IPS-NIHi7 (cell line): ENCODE measurements around the gene EXOC6B.

Source experiments
- DNase-seq: peaks from one replicate; pipeline ENCODE4 v3.0.0; 2012; ENCODE audit warnings: mixed read lengths; ENCODE audit errors: extremely low spot score

The EXOC6B gene

DNA sequence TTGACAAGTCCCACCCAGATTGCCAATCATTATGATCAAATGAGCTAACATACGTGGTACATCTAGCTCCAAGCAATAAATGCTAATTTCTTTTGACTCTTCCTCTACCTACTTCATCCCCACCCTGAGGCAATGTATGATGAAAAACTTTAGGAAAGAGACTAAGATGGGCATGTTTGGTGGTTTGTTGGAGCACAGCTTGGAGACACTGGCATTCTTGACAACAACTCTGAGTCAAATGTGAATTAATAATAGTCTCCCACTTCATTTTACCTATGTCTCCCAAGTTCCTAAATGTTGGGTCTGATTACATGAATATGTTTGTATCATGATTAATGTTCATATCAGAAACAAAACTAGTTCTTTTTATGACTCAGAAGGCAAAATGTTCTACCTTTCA lies 36.6 kb downstream of the EXOC6B start:
- DNase-seq = no peak

DNA sequence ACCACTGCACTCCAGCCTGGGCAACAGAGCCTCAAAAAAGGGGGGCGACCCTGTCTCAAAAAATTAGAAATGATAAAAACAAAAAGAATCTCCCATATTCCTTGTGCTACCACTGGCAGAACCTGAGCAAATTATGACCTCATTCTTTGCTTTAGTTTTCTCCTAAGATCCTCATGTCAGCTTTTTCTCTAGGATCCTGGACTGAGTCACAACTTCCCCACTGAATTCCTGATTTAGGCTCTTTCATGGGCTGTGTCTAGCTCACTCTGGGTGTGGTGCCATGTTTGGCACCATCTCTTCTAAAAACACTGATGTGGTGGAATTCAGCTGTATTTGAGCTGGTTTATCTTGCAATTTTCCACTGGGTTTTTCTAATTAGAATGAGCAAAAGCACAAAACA lies 37.1 kb downstream of the EXOC6B start:
- DNase-seq = no peak

DNA sequence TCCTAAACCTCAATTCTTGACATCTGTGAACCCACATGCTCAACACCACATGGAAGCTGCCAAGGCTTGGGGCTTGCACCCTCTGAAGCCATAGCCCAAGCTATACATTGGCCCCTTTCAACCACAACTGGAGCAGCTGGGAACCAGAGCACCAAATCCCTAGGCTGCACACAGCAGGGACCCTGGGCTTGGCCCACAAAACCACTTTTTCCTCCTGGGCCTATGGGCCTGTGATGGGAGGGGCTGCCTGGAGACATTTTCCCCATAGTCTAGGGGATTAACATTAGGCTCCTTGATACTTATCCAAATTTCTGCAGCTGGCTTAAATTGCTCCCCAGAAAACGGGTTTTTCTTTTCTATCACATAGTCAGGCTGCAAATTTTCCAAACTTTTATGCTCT lies 40.3 kb downstream of the EXOC6B start:
- no peak for DNase-seq

DNA sequence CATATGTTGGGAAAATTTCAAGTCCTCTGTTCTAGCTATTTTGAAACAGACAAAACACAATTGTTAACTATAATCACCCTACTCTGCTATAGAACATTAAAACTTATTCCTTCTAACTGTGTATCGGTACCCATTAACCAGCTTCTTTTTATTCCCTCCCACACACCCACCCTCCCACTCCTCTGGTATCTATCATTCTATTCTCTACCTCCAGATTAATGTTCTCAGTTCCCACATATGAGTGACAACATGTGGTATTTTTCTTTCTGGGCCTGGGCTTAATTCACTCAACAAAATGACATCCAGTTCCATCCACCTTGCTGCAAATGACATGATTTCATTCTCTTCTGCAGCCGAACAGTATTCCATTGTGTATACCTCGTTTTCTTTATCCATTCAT lies 43.3 kb downstream of the EXOC6B start:
- DNase-seq = no peak

DNA sequence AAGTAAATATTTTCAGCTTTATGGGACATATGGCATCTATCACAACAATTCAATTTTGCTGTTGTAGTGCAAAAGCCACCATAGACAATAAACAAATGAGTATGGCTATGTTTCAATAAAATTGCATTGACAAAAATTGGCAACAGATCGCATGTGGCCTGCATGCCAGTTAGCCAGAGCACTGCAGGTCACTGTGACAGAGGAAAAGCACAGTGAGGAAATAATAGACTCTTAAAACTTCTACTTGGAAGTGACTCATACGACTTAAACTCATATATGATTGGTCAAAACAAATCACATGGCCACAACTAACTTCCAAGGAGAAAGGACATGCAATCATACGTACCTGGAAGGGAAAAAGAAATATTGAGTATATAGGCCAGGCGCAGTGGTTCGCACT lies 44.4 kb downstream of the EXOC6B start:
- no peak for DNase-seq

DNA sequence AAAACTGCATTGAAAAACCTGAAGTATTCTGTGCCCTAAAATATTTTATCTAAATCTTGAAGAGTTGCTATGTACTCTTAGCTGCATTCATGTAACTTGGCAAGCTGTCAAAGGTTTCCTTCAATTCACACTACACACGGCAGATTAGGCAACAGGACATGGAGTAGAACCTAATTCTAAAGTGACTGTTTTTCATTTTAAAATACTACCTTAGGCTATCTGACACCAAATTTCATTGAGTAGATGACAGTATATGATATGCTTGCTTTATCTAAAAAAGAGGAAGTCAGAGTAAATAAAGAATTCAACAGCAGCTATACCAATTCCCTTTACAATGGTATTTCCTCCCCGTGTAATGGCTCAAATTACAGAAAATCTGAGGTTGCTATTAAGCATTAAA lies 45.4 kb downstream of the EXOC6B start:
- DNase-seq = no peak

DNA sequence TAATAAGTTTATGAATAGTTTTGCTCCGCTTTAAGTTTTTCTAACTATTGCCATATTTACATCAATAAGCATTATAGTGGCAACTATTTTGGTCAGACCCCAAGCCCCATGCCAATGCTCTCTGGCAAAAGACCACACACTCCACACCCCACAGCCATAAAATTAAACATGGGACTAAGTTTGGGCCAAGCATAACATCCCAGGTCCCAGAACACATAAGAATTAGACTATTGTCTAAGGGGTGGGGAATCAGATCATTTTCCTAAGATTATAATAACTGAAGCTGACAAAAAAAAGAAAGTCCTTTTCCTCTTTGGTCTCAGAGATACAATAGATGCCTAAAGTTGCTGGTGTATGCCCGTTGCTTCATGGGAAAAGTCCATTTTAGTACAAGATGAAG lies 46.3 kb downstream of the EXOC6B start:
- DNase-seq = no peak

DNA sequence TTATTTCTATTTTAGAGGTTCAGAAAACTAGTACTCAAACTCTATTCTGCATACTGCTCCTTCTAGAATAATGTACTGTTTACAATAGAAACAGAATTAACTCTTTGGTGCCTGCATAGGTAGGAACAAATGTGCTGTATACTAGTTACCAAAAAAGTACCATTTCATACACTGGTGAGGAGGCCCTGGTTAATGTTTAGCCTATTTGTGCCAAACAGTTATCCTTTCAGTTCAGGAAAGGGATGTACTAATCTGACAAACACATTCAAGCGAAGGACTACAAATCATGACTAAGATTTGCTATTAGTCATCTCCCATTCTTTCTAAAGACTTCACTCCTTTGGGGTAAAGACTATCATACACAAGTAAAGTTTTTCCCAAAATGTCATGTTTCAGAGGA lies 47.4 kb downstream of the EXOC6B start:
- no peak for DNase-seq

DNA sequence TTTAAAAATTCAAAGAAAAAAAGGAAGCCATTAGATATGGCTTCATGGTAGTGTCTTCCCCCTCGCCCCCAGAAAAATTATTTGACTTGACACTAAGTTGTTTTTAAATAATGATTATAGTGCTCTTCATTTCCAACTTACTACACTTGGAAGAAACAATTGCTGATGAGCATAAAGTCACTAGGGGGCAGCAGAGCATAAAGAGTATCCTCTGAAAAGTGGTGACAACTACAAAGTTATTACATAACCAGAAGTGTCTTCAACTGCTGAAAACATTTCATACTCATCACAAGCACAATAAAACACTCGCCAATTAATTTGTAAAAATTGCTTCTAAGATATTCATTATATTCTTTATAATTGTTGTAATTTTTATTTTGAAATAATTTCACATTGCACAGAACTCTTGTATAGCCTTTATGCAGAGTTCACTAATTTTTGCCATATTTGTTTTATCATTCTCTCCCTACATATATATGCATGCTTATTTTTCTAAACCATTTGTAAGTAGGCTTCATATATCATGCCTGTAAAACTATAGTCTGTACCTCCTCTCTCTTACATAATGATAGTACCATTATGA lies 54.9 kb downstream of the EXOC6B start:
- peak; percentile 57 for DNase-seq

DNA sequence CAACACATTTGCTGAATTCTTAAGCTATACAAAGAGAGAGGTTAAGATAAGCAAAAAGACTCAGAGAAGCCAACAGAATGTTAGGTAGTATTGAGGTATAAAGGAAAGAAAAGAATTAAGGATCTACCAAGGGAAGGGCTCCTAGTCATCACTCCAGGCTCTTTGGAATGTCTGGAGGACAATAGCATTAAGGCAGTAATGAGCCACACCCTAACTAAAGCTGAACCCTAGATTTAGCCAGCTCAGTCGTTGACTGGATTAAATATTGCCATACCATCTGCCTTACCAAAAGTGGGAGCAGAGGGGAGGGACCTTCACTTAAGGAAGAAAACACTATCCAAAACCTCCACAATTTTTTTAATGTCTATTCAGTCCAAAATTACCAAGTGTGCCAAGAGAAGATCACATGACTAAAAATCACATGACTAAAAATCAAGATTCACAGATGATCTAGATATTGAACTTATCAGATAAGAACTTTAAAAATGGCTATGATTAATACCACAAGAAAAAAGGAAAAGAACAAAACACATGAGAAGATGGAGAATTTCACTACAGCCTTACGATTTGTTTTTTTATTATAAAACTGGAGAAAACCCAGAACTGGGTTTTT lies 59.7 kb downstream of the EXOC6B start:
- no peak for DNase-seq

DNA sequence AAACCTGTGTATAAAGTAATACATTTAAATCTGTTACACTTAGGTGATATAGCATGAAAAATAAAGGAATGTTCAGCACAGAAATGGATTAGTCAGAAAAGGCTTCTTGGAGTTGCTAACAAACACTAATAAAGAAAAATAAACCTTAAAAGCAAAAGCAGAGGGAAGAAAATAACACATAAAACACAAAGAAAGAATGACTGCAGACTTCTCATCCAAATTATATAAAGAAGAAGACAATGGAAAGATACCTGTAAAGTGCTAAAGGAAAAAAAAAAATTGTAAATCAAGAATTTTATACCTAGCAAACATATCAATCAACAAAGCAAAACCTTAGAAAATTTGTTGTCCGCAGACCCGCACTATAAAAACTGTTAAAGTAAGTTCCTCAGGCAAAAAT lies 63.6 kb downstream of the EXOC6B start:
- DNase-seq = no peak

DNA sequence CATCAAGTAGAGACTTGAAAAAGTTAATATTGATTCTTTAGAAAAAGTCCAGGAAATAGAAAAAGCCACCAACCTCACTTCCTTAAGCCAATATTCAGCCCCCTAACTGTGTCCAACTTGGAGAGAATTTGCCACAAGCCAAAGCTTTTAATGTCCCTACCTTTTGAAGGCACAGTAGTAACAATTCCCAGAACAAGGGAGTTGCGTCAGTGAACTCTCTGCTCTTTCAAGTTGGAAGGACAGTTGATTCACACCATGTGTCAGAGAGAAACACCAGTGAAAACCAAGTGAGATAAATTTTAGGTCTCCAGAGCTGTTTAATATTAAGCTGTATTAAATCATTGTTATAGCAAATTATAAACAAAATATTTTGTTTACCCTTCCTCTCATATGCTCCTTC lies 66.1 kb downstream of the EXOC6B start:
- no peak for DNase-seq

DNA sequence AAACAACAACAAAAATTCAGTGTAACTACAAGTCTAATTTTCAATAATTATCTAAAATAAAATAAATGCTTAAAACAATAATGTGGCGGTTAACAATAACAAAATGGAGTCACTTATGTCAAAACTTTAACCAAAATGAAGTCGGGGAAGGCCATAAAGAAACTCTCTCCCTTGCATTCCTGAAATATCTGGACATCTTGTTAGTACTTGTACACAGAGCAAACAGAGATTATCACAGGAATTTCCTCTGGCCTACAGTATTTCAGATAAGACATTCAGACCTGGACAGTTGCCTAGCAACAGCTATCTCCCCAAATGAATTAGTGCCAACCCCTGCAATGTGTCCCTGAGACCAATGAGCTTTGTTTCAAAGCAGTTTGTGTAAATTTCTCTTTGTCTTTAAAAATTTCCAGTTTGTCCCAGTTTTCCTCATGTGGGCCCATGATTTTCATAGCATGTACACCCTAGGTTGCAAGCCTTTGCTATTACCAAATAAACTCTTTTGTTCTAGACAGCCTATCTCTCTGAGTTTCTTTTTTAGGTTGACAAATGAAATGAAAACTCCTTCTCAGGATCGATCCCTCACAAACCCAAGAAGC lies 68.6 kb downstream of the EXOC6B start:
- DNase-seq = peak; percentile 22

DNA sequence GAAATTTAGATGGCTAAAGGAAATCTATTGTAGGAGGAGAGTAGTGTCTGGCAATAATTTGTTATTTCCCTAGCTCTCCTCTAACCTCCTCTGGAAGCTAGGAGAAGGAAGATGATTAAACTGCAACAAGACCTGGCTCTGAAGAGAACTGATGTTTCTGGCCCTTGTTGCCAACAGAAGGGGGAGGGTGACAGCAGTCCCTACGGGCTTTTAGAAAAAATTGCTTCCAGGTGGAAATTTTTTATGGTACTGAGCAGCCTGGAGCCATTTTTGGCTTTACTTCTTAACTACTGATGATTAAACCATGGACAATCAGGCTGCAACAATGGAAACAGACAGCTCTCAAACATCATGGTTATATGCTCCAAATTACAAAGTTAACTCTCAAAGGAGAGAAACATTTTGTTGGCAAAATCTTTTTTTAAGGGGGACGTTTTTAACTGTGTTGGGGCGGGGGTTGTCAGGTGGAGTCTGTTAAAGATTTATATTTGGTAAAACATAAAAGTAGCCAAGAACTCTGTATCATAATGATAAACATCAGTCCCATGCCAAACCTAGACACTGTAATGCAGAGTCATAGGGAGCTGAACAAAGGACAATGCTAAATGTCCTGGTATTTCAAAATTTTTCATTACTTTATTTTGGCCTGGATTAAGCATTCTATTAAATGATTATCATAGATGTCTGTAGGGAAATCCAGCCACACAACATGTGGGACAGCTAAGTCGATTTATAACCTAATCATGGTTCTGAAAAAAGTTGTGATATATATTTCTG lies 70.0 kb downstream of the EXOC6B start:
- no peak for DNase-seq

DNA sequence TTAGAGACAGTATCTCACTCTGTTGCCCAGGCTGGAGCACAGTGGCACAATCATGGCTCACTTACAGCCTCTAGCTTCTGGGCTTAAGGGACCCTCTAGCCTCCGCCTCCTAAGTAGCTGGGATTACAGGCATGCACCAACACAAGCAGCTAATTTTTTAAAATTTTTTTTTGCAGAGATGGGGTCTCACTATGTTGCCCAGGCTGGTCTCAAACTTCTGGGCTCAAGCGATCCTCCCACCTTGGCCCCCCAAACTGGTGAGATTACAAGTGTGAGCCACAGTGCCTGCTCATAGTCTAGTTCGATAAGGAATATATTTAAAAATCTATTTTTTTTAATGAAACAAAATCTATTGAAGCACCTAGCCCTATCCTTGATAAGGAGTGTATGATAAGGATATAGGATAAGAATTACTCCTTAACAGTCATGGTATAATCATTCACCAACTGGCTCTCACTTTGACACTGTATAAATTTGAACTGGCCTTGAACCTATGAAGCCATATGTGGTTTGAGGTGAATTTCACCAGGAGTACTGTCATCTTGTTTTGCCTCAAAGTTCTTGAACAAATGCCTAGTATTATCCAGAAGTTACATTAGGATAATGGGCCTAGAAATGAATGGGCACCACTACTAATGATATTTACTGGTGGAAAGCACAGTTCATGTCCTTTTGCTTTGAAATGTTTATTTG lies 71.1 kb downstream of the EXOC6B start:
- no peak for DNase-seq

DNA sequence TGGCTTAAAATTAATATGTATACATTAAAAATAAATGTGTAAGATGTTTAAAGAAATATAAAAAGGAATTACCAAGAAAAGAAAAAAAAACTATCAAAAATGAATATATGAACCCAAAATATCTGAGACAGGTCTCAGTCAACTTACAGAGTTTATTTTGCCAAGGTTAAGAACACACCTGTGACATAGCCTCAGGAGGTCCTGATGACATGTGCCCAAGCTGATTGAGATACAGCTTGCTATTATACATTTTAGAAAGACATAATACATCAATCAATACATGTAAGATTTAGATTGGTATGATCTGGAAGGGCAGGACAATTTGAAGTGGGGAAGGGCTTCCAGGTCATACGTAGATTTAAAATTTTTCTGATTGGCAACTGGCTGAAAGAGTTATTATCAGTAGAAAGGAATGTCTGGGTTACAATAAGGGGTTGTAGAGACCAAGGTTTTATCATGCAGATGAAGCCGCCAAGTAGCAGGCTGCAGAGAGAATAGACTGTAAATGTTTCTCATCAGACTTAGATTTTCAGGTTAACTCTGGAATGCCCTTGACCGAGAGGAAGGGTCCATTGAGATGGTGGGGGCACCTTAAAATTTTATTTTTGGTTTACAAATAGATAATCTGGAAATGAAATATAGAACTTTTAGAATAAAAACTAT lies 74.7 kb downstream of the EXOC6B start:
- no peak for DNase-seq

DNA sequence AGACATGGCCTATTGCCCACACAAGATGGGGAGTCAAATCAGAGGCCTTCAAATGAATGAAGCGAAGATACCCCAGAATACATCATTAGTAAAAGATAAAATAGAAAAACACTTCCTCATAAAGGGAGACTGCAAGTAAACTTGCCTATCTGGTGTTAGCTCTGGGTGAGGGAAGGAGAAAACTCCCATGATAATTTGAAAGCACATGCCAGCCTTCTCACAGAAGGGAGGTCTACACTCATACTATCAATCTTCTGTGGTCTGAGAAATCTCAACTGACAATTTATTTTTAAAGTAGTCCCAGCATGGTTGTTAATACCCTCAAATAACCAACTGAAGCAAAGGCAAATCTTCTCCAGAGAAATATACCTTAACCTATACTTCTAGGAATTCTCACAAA lies 75.4 kb downstream of the EXOC6B start:
- no peak for DNase-seq

DNA sequence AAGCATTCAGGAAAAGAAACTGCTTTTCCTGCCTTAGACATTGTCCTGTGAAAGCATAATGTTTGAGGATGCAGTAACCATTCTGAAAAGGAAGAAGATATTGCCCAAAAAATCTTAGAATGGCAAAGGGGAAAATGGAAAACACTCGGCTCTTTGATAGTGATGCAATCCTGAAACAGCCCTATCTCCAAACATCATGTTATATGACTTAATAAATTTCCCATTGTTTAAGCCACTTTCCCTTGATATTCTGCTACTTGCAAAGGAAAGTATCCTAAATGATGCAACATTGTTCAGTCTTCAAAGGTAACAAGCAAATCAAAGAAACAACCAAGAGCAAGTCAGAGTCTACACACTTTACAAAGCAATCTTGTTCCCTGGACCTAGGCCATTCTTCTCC lies 78.5 kb downstream of the EXOC6B start:
- DNase-seq = no peak

DNA sequence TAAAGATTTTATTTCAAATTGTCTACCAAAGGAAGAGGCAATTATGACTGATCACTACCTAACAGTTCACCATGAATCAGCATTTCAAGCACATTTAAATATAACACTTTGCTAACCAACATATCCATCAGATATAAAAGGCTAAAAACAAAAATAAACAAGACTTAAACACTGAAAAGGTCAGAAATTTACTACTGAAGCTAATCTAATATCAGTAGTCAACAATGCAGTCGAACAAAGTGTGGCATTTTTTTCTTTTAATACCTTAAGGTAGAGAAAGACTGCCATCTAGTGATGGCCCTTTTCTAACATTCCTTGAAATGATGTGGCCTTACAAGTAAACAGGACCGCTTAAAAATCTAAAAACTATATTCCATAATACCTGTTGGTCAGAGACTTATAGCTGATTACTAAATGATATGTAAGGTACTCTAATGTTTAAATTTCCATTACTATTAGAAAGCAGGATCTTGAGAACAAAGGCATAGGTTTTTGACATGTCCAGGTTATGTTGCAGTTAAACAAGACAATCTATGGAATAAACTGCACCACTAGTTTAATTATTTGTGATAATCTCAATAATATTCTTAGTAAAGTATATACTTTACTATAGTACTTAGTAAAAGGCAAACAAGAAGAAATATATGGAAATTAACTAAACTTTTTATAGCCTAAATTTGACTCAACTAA lies 80.0 kb downstream of the EXOC6B start:
- peak; percentile 28 for DNase-seq

DNA sequence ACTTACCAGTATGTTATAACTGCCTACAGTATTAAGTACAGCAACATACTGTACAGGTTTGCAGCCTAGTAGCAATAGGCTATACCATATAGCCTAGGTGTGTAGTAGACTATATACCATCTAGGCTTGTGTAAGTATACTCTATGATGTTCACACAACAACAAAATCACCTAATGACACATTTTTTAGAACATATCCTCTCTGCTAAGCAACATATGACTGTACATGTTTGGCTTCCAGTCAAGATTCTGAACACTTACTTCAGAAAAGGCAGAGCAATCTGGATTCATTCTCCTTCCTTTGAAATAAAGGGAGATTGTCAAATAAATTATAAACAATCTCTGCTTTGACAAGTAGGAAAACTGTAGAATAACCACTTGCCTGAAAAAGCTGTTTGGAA lies 81.8 kb downstream of the EXOC6B start:
- DNase-seq = no peak

DNA sequence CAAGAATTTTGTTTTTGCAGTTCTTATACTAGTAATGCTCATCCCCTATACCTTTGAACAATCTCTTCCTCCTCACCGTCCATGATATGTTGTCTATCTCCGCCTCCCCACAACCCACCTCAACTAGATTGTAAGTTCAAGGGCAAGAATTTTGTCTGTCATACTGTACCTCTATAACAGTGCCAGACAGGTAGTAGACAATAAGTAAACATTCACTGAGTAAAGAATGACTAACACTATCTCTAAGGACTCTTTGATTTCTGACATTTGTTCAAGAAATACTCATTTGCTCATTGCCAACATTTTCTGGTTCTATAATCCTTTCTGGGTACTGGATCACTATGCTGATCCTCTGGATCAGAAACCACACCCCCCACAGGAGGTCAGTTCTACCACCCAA lies 82.4 kb downstream of the EXOC6B start:
- no peak for DNase-seq
